Measurements from ENCODE around the gene FMO5.

The FMO5 gene

GRCh38 chr1:147152772-147153171 lies 72.4 kb downstream of the FMO5 start:
- H3K27ac ChIP-seq: no peak overlapping the region
- TF ChIP-seq CTCF (conservative IDR thresholded peaks at IDR 0.05): no peak

- TF ChIP-seq CTCF (conservative IDR thresholded peaks at IDR 0.05): no peak
- no peak overlapping the region for H3K27ac ChIP-seq
Measured at GRCh38 chr1:147151244-147151643, 73.9 kb downstream of the FMO5 start.

- TF ChIP-seq CTCF (conservative IDR thresholded peaks at IDR 0.05): no peak
- H3K27ac ChIP-seq: no peak overlapping the region
Measured at GRCh38 chr1:147142886-147143285, 82.3 kb downstream of the FMO5 start.

Data from VCaP (cell line).